GM18507 (cell line): Measurements from ENCODE around the gene DBNDD1.

Experiments
- DNase-seq: peaks from one replicate; pipeline ENCODE4 v3.0.0; 2011; ENCODE audit warnings: low read depth; ENCODE audit not compliant: insufficient read length; ENCODE audit errors: extremely low spot score
- FAIRE-seq: peaks from 2 replicates; lab custom pipeline; 2011; peaks lifted over from hg19 to GRCh38; lab: Jason Lieb, UNC

Gene DBNDD1

DNA sequence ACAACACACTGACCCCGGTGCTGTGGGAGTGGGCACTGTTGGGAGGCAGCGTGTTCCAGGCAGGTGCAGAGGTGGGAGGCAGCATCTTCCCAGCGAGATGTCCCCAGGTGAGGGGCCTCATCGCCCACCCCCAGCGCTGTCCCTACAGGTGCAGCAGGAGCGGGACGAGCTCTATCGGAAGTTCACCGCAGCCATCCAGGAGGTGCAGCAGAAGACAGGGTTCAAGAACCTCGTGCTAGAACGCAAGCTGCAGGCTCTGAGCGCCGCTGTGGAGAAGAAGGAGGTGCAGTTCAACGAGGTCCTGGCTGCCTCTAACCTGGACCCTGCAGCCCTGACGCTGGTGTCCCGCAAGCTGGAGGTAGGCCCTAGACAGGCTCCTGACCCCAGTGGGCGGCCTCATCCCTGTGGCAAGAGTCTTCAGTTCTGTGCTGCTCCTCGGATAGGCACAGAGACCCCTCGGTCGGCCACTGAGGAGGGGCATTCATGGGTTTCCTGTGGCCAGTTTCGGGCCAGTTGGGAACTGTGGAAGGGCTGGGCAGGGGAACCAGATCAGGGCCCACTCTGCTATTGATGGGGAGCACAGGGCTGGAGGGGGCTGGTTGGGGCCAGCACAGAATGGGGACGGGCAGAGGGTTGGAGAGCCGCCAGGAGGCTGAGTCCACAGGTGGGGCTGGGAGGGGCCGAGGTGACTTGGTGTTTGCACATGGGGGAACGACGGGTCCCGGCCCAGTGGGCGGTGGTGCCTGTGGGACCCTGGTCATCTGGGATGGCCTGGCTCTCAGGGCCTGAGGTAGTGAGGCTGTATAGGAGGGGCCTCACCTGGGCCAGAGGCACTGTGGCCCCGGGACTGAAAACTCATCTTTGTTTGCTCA lies 21.1 kb upstream of the DBNDD1 start:
- no peak for DNase-seq
- FAIRE-seq = no peak

DNA sequence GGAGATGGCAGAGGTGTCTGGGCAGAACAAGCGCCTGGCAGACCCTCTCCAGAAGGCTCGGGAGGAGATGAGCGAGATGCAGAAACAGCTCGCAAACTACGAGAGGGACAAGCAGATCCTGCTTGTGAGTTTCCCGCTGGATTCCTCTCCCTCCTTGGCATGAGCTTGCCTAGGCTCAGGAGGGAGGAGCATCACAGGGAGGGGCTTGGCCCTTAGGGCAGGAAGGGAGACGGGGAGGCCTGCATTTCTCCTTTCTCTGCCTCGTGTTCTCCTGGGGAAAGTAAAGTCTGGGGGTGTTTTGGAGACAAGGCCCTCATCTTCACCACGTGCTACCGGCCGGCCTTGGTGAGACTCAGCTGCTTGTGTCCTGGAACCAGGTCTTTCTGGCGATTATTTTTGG lies 18.0 kb upstream of the DBNDD1 start:
- DNase-seq = no peak
- no peak for FAIRE-seq

DNA sequence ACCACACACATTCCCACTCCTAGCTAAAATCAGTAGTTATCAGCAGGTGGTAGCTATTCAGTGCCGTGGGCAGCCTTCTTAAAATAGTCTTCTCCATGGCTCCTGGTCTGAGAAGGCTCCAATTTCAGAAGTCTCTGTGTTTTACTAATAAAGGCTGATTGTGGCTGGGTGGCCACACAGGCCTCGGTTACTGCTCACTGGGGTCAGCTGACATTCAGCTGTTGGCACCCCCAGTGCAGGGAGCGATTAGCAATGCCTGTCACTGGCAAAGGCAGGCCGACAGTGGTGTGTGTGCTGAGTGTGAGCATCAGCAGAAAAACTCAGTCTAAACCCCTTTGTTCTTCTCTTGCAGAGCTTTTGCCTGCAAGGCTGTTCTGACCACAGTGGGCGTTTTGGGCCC lies 16.6 kb upstream of the DBNDD1 start:
- no peak for FAIRE-seq
- no peak for DNase-seq

DNA sequence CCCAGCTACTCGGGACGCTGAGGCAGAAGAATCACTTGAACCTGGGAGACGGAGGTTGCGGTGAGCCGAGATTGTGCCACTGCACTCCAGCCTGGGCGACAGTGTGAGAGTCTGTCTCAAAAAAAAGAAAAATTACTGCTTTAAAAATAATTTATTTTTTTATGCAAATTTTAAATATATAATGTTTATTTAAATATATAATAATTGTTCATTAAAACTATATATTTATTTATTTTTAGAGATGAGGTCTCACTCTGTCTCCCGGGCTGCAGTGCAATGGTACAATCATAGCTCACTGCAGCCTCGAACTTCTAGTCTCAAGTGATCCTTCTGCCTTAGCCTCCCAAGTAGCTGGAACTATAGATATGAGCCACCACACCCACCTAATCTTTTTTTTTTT lies 15.2 kb upstream of the DBNDD1 start:
- DNase-seq (no peak), FAIRE-seq (no peak)

DNA sequence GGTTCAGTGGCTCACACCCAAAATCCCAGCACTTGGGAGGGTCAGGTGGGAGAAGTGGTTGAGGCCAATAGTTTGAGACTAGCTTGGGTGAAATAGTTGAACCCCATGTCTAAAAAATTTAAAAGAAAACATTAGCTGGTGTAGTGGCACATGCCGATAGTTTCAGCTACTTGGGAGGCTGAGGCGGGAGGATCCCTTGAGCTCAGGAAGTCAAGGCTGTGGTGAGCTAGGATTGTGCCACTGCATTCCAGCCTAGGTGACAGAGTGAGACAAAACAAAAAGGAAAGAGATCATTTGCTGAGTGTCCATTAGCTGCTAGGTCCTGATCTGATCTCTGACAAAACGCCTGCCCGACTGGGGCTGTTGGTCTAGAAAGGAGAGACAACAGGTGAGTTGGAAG lies 14.1 kb upstream of the DBNDD1 start:
- DNase-seq = no peak
- FAIRE-seq = no peak

DNA sequence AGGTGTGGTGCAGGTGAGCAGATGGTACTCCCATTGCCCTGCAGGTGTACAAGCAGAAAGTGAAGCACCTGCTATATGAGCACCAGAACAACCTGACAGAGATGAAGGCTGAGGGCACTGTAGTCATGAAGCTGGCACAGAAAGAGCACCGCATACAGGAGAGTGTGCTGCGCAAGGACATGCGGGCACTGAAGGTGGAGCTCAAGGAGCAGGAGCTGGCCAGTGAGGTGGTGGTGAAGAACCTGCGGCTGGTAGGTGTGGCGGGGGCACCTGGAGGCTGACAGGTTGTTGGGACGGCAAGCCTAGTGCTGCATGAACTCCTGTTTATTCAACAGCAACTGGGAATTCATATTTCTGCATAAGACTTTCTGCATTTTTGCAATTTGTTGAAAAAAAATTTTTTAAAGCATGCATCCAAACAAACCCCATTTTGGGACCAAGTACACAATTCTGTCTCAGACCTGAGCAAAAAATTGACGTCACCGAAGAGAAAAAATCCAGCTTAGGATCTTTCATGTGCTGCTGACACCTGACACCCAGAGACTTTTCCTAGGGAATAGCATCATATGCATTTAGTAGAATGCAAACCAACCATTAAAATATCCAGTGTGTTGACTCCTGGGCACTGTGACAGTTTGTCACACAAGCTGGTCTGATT lies 13.5 kb upstream of the DBNDD1 start:
- DNase-seq = no peak
- FAIRE-seq = no peak

DNA sequence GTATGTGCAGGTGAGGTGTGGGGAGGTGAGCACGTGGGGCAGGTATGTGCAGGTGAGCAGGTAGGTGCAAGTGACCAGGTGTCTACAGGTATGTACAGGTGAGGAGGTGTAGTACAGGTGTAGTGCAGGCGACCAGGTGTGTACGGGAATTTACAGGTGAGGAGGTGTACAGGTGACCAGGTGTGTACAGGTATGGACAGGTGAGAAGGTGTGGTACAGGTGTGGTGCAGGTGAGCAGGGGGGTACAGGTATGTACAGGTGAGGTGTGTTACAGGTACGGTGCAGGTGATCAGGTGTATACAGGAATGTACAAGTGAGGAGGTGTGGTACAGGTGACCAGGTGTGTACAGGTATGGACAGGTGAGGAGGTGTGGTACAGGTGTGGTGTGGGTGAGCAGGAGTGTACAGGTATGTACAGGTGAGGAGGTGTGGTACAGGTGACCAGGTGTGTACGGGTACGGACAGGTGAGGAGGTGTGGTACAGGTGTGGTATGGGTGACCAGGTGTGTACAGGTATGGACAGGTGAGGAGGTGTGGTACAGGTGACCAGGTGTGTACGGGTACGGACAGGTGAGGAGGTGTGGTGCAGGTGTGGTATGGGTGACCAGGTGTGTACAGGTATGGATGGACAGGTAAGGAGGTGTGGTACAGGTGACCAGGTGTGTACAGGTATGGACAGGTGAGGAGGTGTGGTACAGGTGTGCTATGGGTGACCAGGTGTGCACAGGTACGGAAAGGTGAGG lies 12.8 kb upstream of the DBNDD1 start:
- FAIRE-seq = no peak
- DNase-seq = no peak

DNA sequence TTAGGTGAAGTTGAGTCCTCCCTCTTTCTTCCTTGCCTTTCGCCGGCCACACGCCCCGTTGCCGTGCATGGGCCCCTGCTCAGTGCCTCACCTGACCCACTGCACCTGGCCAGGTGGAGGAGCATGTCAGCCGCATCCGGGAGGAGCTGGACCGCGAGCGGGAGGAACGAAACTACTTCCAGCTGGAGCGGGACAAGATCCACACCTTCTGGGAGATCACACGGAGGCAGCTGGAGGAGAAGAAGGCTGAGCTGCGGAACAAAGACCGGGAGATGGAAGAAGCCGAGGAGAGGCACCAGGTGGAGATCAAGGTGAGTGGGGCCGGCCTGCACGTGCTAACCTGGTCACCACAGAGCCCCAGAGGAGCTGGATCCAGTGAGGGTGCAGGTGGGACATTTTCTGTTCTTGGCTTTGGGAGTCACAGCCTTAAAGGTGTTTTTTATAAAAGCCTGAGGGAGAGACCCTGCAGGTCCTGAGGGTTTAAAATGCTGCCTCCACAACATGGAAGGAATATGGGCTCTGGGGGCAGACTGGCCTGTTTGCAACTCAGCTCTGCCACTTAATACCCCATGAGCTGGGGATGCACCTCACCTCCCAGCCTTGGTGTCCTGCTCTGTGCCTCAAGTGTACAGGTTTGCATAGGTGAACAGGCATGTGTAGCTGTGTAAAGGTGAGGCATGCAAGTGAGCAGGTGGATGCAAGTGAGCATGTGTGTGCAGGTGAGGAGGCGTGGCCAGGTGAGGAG lies 12.1 kb upstream of the DBNDD1 start:
- no peak for DNase-seq
- FAIRE-seq = no peak

DNA sequence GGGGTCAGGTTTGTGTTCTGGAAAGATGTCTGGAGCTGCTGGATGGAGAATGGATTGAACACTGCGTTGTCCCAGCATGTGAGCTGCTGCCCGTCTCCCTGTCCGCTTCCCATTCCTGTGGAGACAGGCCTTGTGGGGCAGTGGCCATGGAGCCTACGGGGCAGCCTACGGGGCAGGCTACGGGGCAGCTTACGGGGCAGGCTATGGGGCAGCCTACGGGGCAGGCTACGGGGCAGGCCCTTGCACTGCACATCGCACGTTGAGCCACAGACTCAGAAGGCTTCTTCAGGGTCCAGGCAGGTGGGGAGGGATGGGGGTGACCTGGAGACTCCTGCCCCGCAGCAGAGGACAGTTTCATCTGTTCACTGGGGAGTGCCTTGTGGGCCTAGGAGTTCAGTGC lies 9.7 kb upstream of the DBNDD1 start:
- DNase-seq (no peak), FAIRE-seq (no peak)

DNA sequence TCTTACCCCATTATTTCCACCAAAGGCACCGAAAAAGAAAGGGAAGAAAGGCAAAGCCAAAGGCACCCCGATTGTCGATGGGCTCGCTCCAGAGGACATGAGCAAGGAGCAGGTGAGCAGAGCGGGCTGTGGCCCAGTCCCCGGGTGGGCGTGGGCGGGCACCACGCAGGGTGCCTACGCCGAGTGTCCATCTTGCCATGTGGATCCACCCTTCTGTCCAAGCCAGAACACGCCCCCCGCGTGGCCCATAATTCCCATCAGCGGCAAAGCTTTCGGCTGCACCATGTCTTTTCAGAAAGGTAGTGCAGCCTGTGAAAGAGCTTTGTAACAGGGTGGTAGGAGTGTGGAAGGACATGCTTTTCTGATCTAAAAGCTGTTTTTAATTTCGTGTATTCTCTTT lies 8.4 kb upstream of the DBNDD1 start:
- no peak for FAIRE-seq
- no peak for DNase-seq

DNA sequence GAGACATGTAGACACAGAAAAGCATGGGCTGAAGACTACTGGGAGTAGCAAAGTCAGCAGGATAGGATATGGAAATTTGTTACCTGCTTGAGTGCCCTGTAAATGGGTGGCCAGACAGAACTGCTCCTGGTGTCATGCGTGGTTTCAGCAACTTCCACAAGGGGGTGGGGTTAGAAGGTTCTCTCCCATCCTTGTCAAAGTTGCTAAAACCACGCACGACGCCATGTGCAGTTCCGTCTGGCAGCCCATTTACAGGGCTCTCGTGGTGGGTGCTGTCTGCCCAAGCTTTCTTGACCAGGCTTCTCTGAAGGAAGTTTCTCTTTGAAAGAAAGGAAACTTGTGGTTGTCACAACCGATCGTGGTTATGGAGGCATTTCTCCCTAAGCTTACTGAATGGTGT lies 6.9 kb upstream of the DBNDD1 start:
- FAIRE-seq (peak; percentile 77), DNase-seq (no peak)

DNA sequence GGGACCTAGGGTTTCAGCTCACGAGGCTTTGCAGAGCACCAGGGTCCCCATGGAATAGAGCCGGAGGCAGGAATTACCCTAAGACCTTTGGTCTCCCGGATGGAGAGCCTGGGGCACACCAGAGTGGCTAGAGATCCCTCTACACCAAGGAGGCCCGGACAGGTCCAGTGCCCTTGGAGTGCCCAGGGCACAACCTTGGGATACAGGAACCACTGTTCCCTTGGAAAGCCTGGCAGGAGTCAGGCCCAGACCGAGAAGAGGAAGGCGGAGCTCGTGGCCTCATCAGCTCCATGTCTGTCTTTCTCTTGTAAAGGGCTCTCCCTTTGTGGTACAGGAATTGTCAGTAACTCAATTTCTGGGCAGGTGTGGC lies 3.8 kb upstream of the DBNDD1 start:
- DNase-seq (no peak), FAIRE-seq (no peak)

DNA sequence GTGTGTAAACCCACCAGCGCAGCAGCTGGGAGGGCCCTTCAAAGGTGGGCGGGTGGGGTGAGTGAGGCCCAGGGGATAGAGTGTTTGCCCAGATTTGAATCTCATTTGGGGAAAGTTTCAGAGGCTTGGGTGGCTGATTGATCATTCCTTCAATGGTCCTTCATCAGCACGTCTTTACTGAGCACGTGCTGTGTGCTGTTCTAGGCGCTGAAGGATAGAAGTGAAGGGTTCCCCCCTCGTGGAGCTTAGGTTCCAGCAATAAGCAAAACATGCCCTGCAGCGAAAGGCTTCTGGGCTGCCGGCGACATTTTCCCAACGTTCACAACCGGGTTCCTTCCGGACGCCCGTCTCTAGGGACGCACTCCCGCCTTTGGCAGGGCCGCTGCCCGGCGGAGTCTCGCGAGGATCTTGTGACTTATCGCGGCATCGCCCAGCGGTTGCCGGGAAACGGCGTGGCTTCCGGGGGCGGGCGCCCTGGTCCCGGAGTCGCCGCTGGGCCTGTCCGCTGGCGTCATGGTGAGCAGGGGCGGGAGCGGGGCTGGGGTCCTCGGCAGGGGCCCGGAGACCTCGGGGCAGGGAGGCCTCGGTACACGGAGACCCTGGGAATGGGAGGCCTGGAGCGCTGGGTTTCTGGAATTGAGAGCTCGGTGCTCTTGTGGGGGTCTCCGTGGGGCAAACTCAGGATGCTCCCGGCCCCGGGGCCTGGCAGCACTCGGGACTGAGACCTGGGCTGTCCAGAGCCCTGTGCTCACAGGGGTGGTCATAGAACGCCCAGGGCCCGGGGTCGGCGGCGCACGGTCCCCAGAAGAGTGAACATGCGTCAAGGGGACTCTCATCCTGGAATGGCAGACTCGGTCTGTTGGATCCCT lies 3.2 kb upstream of the DBNDD1 start:
- DNase-seq (peak; percentile 84), FAIRE-seq (peak; percentile 73)

DNA sequence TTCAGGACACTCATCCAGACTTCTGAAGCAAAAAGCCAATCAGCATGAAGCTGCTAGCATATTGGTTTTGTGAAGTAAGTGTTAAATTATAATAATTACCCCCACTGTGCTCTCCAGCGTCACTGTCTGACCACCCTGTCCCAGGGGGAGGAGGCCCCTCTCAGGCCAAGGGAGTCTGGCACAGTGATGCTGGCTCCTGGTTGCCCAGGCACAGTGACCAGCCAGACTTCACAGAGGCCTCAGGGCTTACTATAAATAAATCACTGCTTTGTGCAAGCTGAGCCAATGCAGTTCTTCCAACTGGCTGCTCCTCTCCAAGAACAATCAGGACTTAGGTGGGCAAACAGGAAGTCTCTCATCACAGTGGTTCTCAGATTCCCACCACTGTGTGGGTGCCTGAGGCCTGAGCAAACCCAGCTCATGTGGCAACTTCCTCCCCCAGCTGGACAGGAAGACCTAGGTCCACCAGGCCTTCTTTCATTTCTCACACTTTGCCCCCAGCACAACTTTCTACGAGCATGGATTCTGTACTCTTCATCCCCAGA lies 1.7 kb upstream of the DBNDD1 start:
- no peak for DNase-seq

DNA sequence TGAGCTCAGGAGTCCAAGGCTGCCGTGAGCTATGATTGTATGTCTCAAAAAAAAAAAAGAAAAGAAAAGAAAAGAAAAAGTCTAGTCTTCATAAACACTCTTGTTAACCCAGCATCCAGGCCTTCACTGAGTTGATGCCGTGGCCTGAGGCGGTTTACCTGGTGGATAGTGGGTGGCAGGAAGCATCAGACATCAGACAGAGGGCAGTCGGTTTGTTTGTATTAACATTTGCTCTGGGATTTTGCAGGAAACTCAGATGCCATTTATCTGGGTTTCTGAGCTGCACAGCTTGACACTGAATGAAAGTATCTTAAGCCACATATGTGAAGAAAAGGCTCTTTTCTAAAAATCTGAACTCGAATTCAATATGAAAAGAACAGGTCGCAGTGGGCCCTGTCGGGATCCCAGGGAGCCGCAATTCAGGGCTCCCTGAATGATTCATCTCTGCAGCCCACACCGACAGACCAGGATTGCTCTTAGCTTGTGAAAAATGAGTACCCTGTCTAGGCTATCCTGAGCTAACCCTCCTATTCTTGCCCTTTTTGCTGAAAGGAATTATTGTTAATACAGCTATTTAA lies 1.1 kb upstream of the DBNDD1 start:
- DNase-seq = no peak
- FAIRE-seq = no peak

More for the DNA sequence above, 1.7 kb upstream of the DBNDD1 start:
- FAIRE-seq = no peak

DNA sequence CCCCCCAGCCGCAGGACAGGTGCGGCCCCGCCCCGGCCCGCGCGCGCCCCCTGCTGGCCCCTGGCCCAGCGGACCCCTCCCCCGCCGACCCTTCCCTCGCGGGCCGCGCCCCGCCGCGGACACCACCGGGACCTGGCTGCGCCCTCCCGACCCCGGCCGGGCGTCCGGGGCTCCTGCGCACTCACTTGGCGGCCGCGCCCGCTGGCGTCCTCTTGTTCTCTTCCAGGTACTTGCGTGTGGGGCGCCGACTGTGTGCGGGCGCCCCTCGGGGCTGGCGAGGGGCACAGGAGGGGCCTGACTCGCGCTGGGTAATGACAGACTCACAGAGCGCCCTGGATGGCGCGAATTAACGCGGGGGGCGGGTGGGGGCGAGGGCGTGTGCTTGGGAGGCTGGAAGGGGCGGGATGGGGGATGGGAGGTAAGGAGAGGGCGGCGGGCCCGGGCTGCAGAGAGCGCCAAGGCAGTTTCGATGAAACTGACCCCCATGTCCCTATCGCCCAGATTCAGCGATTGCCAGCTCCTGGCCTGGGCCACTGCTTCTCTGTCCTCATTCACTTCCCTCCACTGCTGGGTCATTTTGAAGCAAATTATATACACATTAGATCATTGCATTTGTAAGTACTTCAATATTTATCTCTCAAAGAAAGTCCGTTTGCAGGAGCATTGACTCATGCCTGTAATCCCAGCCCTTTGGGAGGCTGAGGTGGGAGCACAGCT lies 445 bp upstream of the DBNDD1 start:
- DNase-seq (peak; percentile 35), FAIRE-seq (no peak)

DNA sequence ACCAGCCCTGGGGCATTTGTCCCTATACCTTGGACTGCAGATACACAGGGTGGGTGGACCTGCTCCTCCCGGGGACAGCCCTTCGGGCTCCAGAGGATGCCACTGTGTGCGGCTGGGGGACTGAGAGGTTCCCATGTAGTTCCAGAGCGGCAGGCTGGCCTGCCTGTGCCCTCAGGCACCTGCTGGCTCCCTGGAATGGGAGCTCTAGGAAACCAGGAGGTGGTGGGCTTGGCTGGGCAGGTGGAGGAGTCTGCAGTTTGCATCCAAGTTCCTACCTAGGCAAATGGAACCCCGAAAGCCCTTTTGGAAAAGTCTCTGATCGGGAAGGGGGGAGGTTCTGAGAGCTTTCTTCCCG lies 982 bp downstream of the DBNDD1 start:
- DNase-seq = no peak
- no peak for FAIRE-seq
